T-cell (primary cell): ENCODE data around the gene RAPGEF4. TPM values are rescaled to one million over a fixed set of nuclear protein-coding genes. Genes with fewer than 3 reads are reported as not detected.

Source experiments
- ATAC-seq, 4 experiments: fragments of 200-7000 bp in 3 of 4; fragments of 150-1000 bp in 1 of 4; cut with Tn5 transposase; replicated peaks in 1 of 4; 1 replicate in 3 of 4; 2 replicates in 1 of 4; pipeline ENCODE4 v1.10.0; 2021; ENCODE audit warnings: moderate library complexity in 3 of 4, mild to moderate bottlenecking in 2 of 4, moderate number of reproducible peaks in 1 of 4
- CTCF ChIA-PET, 2 donors: fragments of 300-600 bp; sonication (Branson Sonifier 250); formaldehyde crosslinking; loops; one replicate each; lab custom pipeline; 2022; ENCODE audit warnings: antibody characterized with exemption in 2 of 2; lab: Charles Lee
- POLR2A ChIA-PET, 2 donors: fragments of 300-600 bp; sonication (Branson Sonifier 250); formaldehyde crosslinking; loops; one replicate each; lab custom pipeline; 2022; ENCODE audit warnings: antibody characterized with exemption in 2 of 2; lab: Charles Lee
- DNase-seq, 35 experiments: peaks; one replicate each; pipeline versions ENCODE4 v3.0.0 to v3.0.0-alpha.2; 2013 to 2023
- H3K27ac ChIP-seq: one replicate; pipeline ENCODE4 v1.5.1; 2013; ENCODE audit warnings: low read length
- H3K27me3 ChIP-seq, 2 experiments: replicated peaks in 1 of 2; 1 replicate in 1 of 2; 2 replicates in 1 of 2; pipeline versions ENCODE4 v1.6.1 to v1.7.0; 2013; ENCODE audit warnings: low read length in 1 of 2, mixed read lengths in 1 of 2; ENCODE audit not compliant: control insufficient read depth in 2 of 2, insufficient read depth in 2 of 2; ENCODE audit errors: extremely low read depth in 1 of 2
- H3K36me3 ChIP-seq, 2 donors: 1 replicate in 1 of 2; 2 replicates in 1 of 2; pipeline versions ENCODE4 v1.6.1 to v1.7.0; 2013; ENCODE audit warnings: low read length in 1 of 2; ENCODE audit not compliant: control insufficient read depth in 2 of 2, insufficient read depth in 1 of 2; ENCODE audit errors: extremely low read depth in 1 of 2
- H3K4me1 ChIP-seq, 2 experiments: 1 replicate in 1 of 2; 2 replicates in 1 of 2; pipeline versions ENCODE4 v1.6.1 to v1.7.0; 2013; ENCODE audit warnings: low read length in 2 of 2, mixed read lengths in 1 of 2; ENCODE audit not compliant: insufficient read depth in 2 of 2, control insufficient read depth in 1 of 2; ENCODE audit errors: extremely low read depth in 1 of 2
- H3K4me3 ChIP-seq, 2 donors: 1 replicate in 1 of 2; 2 replicates in 1 of 2; pipeline versions ENCODE4 v1.5.1 to v1.7.0; 2013; ENCODE audit warnings: mild to moderate bottlenecking in 2 of 2, low read length in 1 of 2, moderate library complexity in 1 of 2; ENCODE audit not compliant: control insufficient read depth in 1 of 2; ENCODE audit errors: extremely low read depth in 1 of 2
- H3K9me3 ChIP-seq: 2 replicates; pipeline ENCODE4 v1.7.0; 2013
- H3K27ac Mint-ChIP-seq, 2 donors: one replicate each; pipeline ENCODE4 v1.8.0; 2020 to 2021; ENCODE audit warnings: mild to moderate bottlenecking in 2 of 2, mixed read lengths in 2 of 2
- H3K27me3 Mint-ChIP-seq, 2 donors: one replicate each; pipeline ENCODE4 v1.8.0; 2021 to 2022; ENCODE audit warnings: mixed read lengths in 2 of 2
- H3K36me3 Mint-ChIP-seq: one replicate; pipeline ENCODE4 v1.8.0; 2021; ENCODE audit warnings: mixed read lengths
- H3K4me1 Mint-ChIP-seq, 3 donors: one replicate each; pipeline ENCODE4 v1.8.0; 2020 to 2022; ENCODE audit warnings: mixed read lengths in 3 of 3, mild to moderate bottlenecking in 1 of 3
- H3K4me3 Mint-ChIP-seq, 3 donors: one replicate each; pipeline ENCODE4 v1.8.0; 2020 to 2022; ENCODE audit warnings: mild to moderate bottlenecking in 3 of 3, mixed read lengths in 3 of 3, moderate library complexity in 3 of 3
- H3K9me3 Mint-ChIP-seq, 3 donors: one replicate each; pipeline ENCODE4 v1.8.0; 2020 to 2022; ENCODE audit warnings: mixed read lengths in 3 of 3
- WGBS: methylation state at CpG from one replicate; pipeline ENCODE4 v1.1.5; 2013; ENCODE audit warnings: missing lambda C conversion rate; ENCODE audit not compliant: insufficient coverage; 5-methylcytosine and 5-hydroxymethylcytosine counted together
- total RNA-seq, 35 experiments: library from RNA in 6 of 35; stranded (reverse) in 6 of 35; fragments of 120-200 nt in 1 of 35; gene quantifications; one replicate each; pipeline versions ENCODE4 v1.2.1 to v1.2.4 and lab custom pipeline; 2013 to 2026

Gene RAPGEF4
- total RNA-seq, 5 donors from 2014 or later (not counting 1 experiment from before 2014, with no cell fraction given), result 0.18 to 2.5 (median 0.38) TPM

DNA sequence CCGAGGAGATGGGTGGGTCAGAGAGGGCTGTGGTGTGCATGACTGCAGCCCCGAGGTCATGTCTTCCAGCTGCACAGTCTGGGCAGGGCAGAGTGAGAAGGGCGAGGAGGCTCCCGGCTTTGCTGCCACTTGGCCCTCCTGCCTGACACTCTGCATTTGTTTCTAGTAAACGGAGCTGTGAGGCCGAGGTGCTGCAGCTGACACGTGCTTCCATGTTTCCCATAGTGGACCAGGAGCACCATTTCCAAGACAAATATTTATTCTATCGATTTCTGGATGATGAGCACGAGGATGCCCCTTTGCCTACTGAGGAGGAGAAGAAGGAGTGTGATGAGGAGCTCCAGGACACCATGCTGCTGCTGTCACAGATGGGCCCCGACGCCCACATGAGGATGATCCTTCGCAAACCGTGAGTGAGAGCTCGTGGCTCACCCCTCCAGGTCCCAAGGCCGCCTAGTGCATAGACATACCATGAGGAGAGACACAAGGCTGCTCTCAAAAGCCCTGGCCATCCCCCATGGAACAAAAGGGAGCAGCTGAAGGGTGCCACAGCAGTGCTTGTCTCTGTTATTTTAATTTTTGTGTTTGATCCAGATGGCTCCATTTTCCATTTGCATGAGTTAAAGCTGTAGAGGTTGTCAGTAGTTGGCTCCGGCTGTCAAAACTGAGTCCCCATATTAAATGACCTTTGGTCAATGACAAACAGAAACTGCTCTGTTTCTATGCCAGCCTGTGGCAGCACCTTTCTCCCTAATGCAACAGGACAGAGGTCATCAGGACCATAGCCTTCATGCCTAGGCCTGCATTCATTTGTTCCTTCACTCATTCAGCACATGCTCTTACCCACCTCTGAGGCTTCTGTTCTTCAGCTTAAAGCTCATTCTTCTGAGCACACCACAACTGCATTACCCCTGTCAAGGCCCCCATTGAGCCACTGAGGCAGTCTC, 231.7 kb downstream of the RAPGEF4 start:
- no peak overlapping the region for H3K4me3 ChIP-seq
- peaks cover 0 to 6% of the 10 kb centered on the region in 2 experiments for H3K27me3 ChIP-seq
- H3K4me1 ChIP-seq, result peaks cover 3 to 22% of the 10 kb centered on the region in 2 experiments
- 82% methylated on average over 15 of the region's 16 CpGs for WGBS
- Mint-ChIP-seq H3K4me3 (no peak overlapping the region), H3K27ac (no peak overlapping the region), H3K36me3 (no peaks in the 10 kb centered on the region), H3K9me3 (no peaks in the 10 kb centered on the region), H3K4me1 (peaks cover 20 to 31% (median 23%) of the 10 kb centered on the region in 3 donors), H3K27me3 (peaks cover 0 to 3% of the 10 kb centered on the region in 2 donors)
- H3K27ac ChIP-seq, result no peak overlapping the region
- ATAC-seq (no peak), DNase-seq (no peak)
- H3K9me3 ChIP-seq, result no peaks in the 10 kb centered on the region
- ChIA-PET CTCF (no interaction called here), POLR2A (interaction anchor here in 1 of 2 donors (0.7 kb wide), 1 partner anchor 9 kb away, joined by 3 read pairs; no protein-coding TSS in a partner anchor)
- H3K36me3 ChIP-seq, result no peaks in the 10 kb centered on the region

DNA sequence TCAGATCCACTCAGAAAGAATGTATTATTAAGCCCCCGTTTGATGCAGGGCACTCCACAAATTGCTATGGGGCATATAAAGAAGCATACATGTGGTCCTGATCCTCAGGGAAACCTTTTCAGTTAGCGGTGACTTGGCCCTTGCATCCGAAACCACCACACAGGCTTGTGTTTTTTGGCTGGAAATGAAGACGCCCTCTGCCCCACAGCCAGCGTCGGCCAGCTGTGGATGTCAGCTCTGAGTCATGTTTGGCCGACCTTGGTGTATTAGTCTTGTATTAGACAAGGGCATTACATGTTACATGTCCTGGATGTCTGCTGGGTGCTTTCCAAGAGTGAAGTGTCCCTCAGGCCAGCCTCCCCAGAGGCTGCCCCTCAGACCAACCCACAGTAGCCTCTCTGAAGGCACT, 232.4 kb downstream of the RAPGEF4 start:
- no peaks in the 10 kb centered on the region for H3K36me3 ChIP-seq
- ChIA-PET POLR2A (no interaction called here), CTCF (no interaction called here)
- Mint-ChIP-seq H3K27ac (no peak overlapping the region), H3K4me1 (peaks cover 19 to 28% (median 20%) of the 10 kb centered on the region in 3 donors), H3K27me3 (peaks cover 0 to 4% of the 10 kb centered on the region in 2 donors), H3K36me3 (no peaks in the 10 kb centered on the region), H3K9me3 (no peaks in the 10 kb centered on the region), H3K4me3 (no peak overlapping the region)
- no peak overlapping the region for H3K27ac ChIP-seq
- no peak for DNase-seq
- 96% methylated on average over 3 of the region's 7 CpGs for WGBS
- no peaks in the 10 kb centered on the region for H3K9me3 ChIP-seq
- no peak for ATAC-seq
- no peak overlapping the region for H3K4me3 ChIP-seq
- H3K4me1 ChIP-seq, result peaks cover 3 to 21% of the 10 kb centered on the region in 2 experiments
- peaks cover 0 to 6% of the 10 kb centered on the region in 2 experiments for H3K27me3 ChIP-seq

DNA sequence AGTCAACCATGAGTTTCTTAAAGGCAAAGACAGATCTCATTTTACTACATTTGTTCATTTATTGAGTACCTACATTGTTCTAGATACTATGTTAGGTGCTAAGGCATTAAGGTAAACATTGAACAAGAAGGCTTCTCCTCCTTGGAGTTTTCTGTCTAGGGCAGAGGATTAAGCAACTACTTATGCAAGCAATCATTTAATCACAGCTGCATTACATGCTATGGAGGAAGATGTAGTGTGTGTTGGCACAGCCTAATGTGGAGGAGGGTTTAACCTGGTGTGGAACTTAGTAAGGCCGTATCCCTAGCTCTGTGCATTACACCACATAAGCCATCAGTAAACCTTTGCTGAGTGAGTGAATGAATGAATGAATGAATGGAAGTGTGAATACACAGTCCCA, 233.5 kb downstream of the RAPGEF4 start:
- Mint-ChIP-seq H3K9me3 (no peaks in the 10 kb centered on the region), H3K36me3 (no peaks in the 10 kb centered on the region), H3K27me3 (peaks cover 0 to 8% of the 10 kb centered on the region in 2 donors), H3K27ac (no peak overlapping the region), H3K4me3 (no peak overlapping the region), H3K4me1 (peaks cover 19 to 28% (median 20%) of the 10 kb centered on the region in 3 donors)
- WGBS, result no CpG with 5 or more reads among the region's 1 CpG
- H3K4me3 ChIP-seq, result no peak overlapping the region
- no peaks in the 10 kb centered on the region for H3K9me3 ChIP-seq
- POLR2A ChIA-PET, result no interaction called here
- DNase-seq (no peak), ATAC-seq (no peak)
- no peak overlapping the region for H3K27ac ChIP-seq
- peaks cover 0 to 9% of the 10 kb centered on the region in 2 experiments for H3K27me3 ChIP-seq
- H3K4me1 ChIP-seq, result peaks cover 3 to 21% of the 10 kb centered on the region in 2 experiments
- CTCF ChIA-PET, result no interaction called here
- no peaks in the 10 kb centered on the region for H3K36me3 ChIP-seq

DNA sequence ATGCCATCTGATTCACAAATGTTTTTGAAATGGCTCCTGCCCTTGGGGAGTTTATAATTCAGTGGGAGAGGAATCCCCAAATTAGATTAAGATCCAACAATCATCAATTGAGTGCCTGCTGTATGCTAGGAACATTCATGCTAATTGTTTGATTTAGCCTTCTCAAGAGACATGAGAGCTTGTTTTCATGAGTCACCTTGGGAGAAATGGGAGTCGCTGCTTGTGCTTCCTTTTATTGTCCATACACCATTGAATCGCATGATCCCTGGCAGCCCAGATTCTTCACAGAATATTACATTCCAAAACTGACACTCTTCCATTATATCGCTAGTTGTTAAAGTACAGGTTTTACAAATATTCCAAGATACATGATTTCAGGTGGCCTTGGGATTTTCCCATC, 234.0 kb downstream of the RAPGEF4 start:
- POLR2A ChIA-PET, result interaction anchor here in 1 of 2 donors (0.6 kb wide), 1 partner anchor 184 kb away, joined by 4 read pairs; no protein-coding TSS in a partner anchor
- H3K4me3 Mint-ChIP-seq, result no peak overlapping the region
- peaks cover 3 to 21% of the 10 kb centered on the region in 2 experiments for H3K4me1 ChIP-seq
- H3K36me3 ChIP-seq, result no peaks in the 10 kb centered on the region
- H3K9me3 Mint-ChIP-seq, result no peaks in the 10 kb centered on the region
- H3K36me3 Mint-ChIP-seq, result no peaks in the 10 kb centered on the region
- H3K4me1 Mint-ChIP-seq, result peaks cover 19 to 28% (median 20%) of the 10 kb centered on the region in 3 donors
- H3K9me3 ChIP-seq, result no peaks in the 10 kb centered on the region
- H3K27me3 ChIP-seq, result peaks cover 0 to 9% of the 10 kb centered on the region in 2 experiments
- H3K27me3 Mint-ChIP-seq, result peaks cover 0 to 10% of the 10 kb centered on the region in 2 donors
- no peak overlapping the region for H3K27ac ChIP-seq
- CTCF ChIA-PET, result interaction anchor here in 1 of 2 donors (0.7 kb wide), 1 partner anchor 61 kb away, joined by 3 read pairs; no protein-coding TSS in a partner anchor
- ATAC-seq, result no peak
- WGBS, result 82% methylated on average over 2 of the region's 3 CpGs
- no peak for DNase-seq
- no peak overlapping the region for H3K4me3 ChIP-seq
- peak overlapping the region in 1 of 2 donors; percentile 86 for H3K27ac Mint-ChIP-seq

DNA sequence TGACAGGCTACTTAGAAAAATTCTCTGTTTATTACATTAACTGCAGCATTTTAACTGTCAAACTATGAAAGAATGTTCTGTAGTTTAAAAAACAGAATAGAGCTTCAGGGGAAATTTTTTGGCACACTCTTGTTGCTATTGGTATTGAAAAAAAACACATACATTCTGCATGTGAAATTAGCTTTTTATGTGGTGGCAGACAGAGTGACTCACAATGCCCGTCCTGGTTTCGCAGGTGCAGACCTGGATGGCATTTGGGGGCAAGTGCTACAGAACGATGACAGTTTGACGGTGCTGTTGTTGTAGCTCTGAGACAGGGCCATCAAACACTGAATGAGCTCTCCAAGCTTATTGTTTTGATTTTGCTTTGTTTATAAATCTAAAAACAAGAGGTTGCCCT, 235.0 kb downstream of the RAPGEF4 start:
- DNase-seq, result peak in 29 of 35 experiments; percentile 5 to 77 (median 36)
- H3K27ac ChIP-seq, result peak overlapping the region; percentile 44
- H3K27me3 ChIP-seq, result peaks cover 0 to 9% of the 10 kb centered on the region in 2 experiments
- Mint-ChIP-seq H3K27me3 (peaks cover 7 to 15% of the 10 kb centered on the region in 2 donors), H3K4me3 (peak overlapping the region in 2 of 3 donors; percentile 2 to 25), H3K27ac (peak overlapping the region; percentile 76 to 86), H3K4me1 (peaks cover 19 to 28% (median 20%) of the 10 kb centered on the region in 3 donors), H3K9me3 (no peaks in the 10 kb centered on the region), H3K36me3 (no peaks in the 10 kb centered on the region)
- POLR2A ChIA-PET, result interaction anchor here in 1 of 2 donors (0.6 to 0.7 kb wide), 3 partner anchors 13 to 1974 kb away, joined by 3 to 4 read pairs (median 4); no protein-coding TSS in a partner anchor
- H3K4me1 ChIP-seq, result peaks cover 3 to 21% of the 10 kb centered on the region in 2 experiments
- H3K9me3 ChIP-seq, result no peaks in the 10 kb centered on the region
- 4% methylated on average over 4 of the region's 4 CpGs for WGBS
- no peak overlapping the region for H3K4me3 ChIP-seq
- peak; percentile 87 to 98 (median 96) for ATAC-seq
- CTCF ChIA-PET, result interaction anchor here (0.5 to 1.2 kb wide), 5 partner anchors 19 to 1817 kb away, joined by 3 to 6 read pairs (median 4); no protein-coding TSS in a partner anchor
- H3K36me3 ChIP-seq, result no peaks in the 10 kb centered on the region

DNA sequence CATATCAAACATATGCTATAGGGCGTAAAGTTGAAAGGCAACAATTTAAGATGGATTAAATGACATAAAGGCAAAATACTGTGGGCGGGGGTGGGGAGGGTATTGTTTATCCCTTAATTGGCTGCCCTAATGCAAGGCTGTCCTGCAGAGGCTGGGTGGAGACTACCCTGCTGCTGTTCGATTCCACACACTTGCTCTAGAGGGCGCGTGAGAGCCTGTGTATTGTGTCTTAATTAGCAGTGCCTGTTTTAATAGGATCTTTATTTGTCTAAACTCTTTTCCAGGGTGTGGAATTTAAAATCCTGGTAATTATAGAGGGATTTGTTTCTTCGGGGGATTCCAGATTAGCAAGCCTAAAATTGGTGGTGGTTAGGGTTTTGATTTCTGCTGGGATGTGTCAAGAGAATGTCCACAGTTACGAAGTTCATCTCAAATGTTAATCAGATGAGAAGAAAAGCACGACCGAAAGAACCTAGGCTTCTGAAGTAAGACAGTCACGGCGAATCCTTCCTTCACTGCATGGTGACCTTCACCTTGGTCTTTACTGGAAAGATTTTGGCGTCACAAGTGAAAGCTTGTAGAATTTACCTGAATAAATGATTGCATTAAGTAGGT, 236.5 kb downstream of the RAPGEF4 start:
- Mint-ChIP-seq H3K4me1 (peaks cover 19 to 28% (median 24%) of the 10 kb centered on the region in 3 donors), H3K4me3 (no peak overlapping the region), H3K36me3 (no peaks in the 10 kb centered on the region), H3K27me3 (peaks cover 7 to 23% of the 10 kb centered on the region in 2 donors), H3K27ac (no peak overlapping the region), H3K9me3 (no peaks in the 10 kb centered on the region)
- H3K4me1 ChIP-seq, result peaks cover 3 to 21% of the 10 kb centered on the region in 2 experiments
- ChIA-PET POLR2A (no interaction called here), CTCF (no interaction called here)
- H3K36me3 ChIP-seq, result no peaks in the 10 kb centered on the region
- WGBS, result 94% methylated on average over 2 of the region's 12 CpGs
- DNase-seq, result peak in 24 of 35 experiments; percentile 6 to 49 (median 19)
- no peaks in the 10 kb centered on the region for H3K9me3 ChIP-seq
- H3K4me3 ChIP-seq, result no peak overlapping the region
- peaks cover 0 to 10% of the 10 kb centered on the region in 2 experiments for H3K27me3 ChIP-seq
- ATAC-seq, result no peak
- no peak overlapping the region for H3K27ac ChIP-seq
